B cell (primary cell): ENCODE measurements around the gene CHIA.

ENCODE experiments used
- EZH2 ChIP-seq: IDR thresholded peaks from 2 replicates; pipeline ENCODE4 v1.6.1; 2012; ENCODE audit warnings: borderline replicate concordance, low read depth, mild to moderate bottlenecking, moderate library complexity, low read length; ENCODE audit not compliant: insufficient read depth, poor library complexity, severe bottlenecking
- TF ChIP-seq, protein P1 (sequence below): fragments of 200-600 bp; IDR thresholded peaks from one replicate; pipeline ENCODE4 v1.8.0; 2022; ENCODE audit warnings: antibody characterized with exemption, mild to moderate bottlenecking

DNA sequence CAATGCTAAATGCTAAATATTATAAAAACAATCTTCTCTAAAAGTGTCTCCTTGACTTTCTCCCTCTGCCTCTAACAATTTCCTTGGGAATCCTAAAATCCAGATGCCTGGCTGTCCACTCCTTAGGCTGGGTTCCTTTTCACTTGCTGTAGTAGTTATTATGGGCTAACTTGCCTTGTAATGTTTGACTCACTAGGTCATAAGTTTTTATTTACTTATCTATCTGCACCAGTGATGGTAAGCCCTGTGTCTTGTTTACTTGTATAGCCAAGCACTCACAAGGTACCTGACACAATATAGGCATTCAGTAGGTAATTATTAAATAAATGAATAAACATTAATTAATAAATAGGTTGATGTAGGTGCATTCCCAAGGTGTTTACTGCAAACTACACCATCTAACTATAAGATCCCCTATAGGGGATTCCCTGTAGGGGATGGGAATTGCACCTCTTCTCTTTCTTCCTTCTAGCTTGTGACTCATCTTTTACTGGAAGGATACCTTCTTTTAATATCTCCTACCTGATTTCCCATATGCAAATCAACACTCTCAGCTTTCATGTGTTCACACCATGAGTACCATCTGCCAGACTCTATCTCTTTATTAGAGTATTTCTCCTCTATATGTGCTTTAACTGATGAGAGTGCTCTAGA lies 14.7 kb upstream of the CHIA start:
- TF ChIP-seq, protein P1, sequence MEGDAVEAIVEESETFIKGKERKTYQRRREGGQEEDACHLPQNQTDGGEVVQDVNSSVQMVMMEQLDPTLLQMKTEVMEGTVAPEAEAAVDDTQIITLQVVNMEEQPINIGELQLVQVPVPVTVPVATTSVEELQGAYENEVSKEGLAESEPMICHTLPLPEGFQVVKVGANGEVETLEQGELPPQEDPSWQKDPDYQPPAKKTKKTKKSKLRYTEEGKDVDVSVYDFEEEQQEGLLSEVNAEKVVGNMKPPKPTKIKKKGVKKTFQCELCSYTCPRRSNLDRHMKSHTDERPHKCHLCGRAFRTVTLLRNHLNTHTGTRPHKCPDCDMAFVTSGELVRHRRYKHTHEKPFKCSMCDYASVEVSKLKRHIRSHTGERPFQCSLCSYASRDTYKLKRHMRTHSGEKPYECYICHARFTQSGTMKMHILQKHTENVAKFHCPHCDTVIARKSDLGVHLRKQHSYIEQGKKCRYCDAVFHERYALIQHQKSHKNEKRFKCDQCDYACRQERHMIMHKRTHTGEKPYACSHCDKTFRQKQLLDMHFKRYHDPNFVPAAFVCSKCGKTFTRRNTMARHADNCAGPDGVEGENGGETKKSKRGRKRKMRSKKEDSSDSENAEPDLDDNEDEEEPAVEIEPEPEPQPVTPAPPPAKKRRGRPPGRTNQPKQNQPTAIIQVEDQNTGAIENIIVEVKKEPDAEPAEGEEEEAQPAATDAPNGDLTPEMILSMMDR: no peak
- TF ChIP-seq EZH2: no peak
